ENCODE measurements around the gene ROR2. TPM values are rescaled to one million over a fixed set of nuclear protein-coding genes. Genes with fewer than 3 reads are reported as not detected.
"Not testable (repeated sequence)": the region's sequence is repeated elsewhere in the genome, so short reads cannot be mapped to it uniquely, and the experiment has no call there.

ROR2 gene
- total RNA-seq, 3 donors from 2014 or later: 3.9 to 56.0 (median 6.5) TPM

- ATAC-seq (no peak), DNase-seq (no peak)
- no peaks in the 10 kb centered on the region for H3K36me3 ChIP-seq (ENCODE audit: low read depth)
- H3K4me1 ChIP-seq (ENCODE audit: low read depth): peaks cover 4% of the 10 kb centered on the region
- intact Hi-C loops (cut with DNase I, micrococcal nuclease): no loop called here
- no peak overlapping the region for H3K4me3 ChIP-seq
- no peak for TF ChIP-seq CTCF (IDR thresholded peaks at IDR 0.05)
- H3K9me3 ChIP-seq: no peaks in the 10 kb centered on the region
Measured at GRCh38 chr9:91803970-91804752, 145.9 kb downstream of the ROR2 start.

- Histone ChIP-seq H3K36me3 (ENCODE audit: low read depth) (no peaks in the 10 kb centered on the region), H3K4me3 (no peak overlapping the region), H3K9me3 (no peaks in the 10 kb centered on the region), H3K4me1 (ENCODE audit: low read depth) (peaks cover 10% of the 10 kb centered on the region)
- no peak for TF ChIP-seq CTCF (IDR thresholded peaks at IDR 0.05)
- intact Hi-C loops (cut with DNase I, micrococcal nuclease): no loop called here
- DNase-seq: no peak
- ATAC-seq: no peak
Measured at GRCh38 chr9:91803151-91803940, 146.7 kb downstream of the ROR2 start.

- H3K9me3 ChIP-seq: no peaks in the 10 kb centered on the region
- DNase-seq (no peak), ATAC-seq (no peak)
- no peak overlapping the region for H3K4me3 ChIP-seq
- H3K36me3 ChIP-seq (ENCODE audit: low read depth): no peaks in the 10 kb centered on the region
- peaks cover 10% of the 10 kb centered on the region for H3K4me1 ChIP-seq (ENCODE audit: low read depth)
- intact Hi-C loops (cut with DNase I, micrococcal nuclease): no loop called here
- TF ChIP-seq CTCF (IDR thresholded peaks at IDR 0.05): no peak
Measured at GRCh38 chr9:91802391-91802790, 147.6 kb downstream of the ROR2 start.

- no peak for TF ChIP-seq CTCF (IDR thresholded peaks at IDR 0.05)
- intact Hi-C loops (cut with DNase I, micrococcal nuclease): no loop called here
- ATAC-seq: no peak
- no peaks in the 10 kb centered on the region for H3K9me3 ChIP-seq
- H3K4me1 ChIP-seq (ENCODE audit: low read depth): peaks cover 10% of the 10 kb centered on the region
- DNase-seq: no peak
- H3K36me3 ChIP-seq (ENCODE audit: low read depth): no peaks in the 10 kb centered on the region
- no peak overlapping the region for H3K4me3 ChIP-seq
Measured at GRCh38 chr9:91800473-91801030, 149.5 kb downstream of the ROR2 start.

GRCh38 chr9:91799113-91799744 is 150.8 kb downstream of the ROR2 start:
- H3K4me1 ChIP-seq (ENCODE audit: low read depth): peaks cover 10% of the 10 kb centered on the region
- H3K9me3 ChIP-seq: no peaks in the 10 kb centered on the region
- DNase-seq: no peak
- H3K4me3 ChIP-seq: no peak overlapping the region
- intact Hi-C loops (cut with DNase I, micrococcal nuclease): no loop called here
- H3K36me3 ChIP-seq (ENCODE audit: low read depth): no peaks in the 10 kb centered on the region
- peak; percentile 9 for ATAC-seq
- no peak for TF ChIP-seq CTCF (IDR thresholded peaks at IDR 0.05)

GRCh38 chr9:91798273-91799112 is 151.5 kb downstream of the ROR2 start:
- H3K4me1 ChIP-seq (ENCODE audit: low read depth); H3K4me3 ChIP-seq; H3K36me3 ChIP-seq (ENCODE audit: low read depth); H3K9me3 ChIP-seq; intact Hi-C loops (cut with DNase I, micrococcal nuclease): not testable (repeated sequence)
- peak; percentile 31 for ATAC-seq
- peak; percentile 70 to 83 (median 72) for DNase-seq

GRCh38 chr9:91797517-91797916 is 152.5 kb downstream of the ROR2 start:
- H3K4me3 ChIP-seq; intact Hi-C loops (cut with DNase I, micrococcal nuclease); ATAC-seq; H3K4me1 ChIP-seq (ENCODE audit: low read depth); DNase-seq; H3K36me3 ChIP-seq (ENCODE audit: low read depth); H3K9me3 ChIP-seq: not testable (repeated sequence)

- H3K4me1 ChIP-seq (ENCODE audit: low read depth); H3K9me3 ChIP-seq; intact Hi-C loops (cut with DNase I, micrococcal nuclease); H3K36me3 ChIP-seq (ENCODE audit: low read depth); H3K4me3 ChIP-seq: not testable (repeated sequence)
- peak; percentile 79 for ATAC-seq
- peak; percentile 69 to 84 (median 75) for DNase-seq
Measured at GRCh38 chr9:91796516-91796915, 153.5 kb downstream of the ROR2 start.

All from mucosa of descending colon (tissue), 3 donors.